ENCODE data around the gene CXCL8.
"Not testable (repeated sequence)": the region's sequence is repeated elsewhere in the genome, so short reads cannot be mapped to it uniquely, and the experiment has no call there.

Gene CXCL8

GRCh38 chr4:73743795-73744194 lies 3.4 kb downstream of the CXCL8 start:
- DNase-seq (ENCODE audit: low spot score): no peak

DNA sequence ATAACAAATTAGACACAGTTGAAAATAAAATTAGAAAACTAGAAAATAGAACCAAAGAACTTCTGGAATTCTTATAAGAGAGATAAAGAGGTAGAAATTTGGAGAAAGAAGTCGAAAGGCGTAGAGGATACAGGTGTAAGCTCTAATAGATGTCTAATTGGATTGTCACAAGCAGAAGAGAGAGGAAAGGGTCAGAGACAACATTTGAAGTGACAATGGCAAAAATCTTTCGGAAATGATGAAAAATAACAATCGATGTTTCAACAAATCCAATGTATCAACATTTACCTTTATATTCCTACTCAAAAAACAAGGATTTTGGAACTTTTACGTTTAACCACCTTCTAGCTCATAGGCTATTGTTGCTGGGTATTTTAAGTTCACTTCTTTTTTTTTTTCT lies 3.8 kb downstream of the CXCL8 start:
- DNase-seq (ENCODE audit: low spot score): no peak

DNA sequence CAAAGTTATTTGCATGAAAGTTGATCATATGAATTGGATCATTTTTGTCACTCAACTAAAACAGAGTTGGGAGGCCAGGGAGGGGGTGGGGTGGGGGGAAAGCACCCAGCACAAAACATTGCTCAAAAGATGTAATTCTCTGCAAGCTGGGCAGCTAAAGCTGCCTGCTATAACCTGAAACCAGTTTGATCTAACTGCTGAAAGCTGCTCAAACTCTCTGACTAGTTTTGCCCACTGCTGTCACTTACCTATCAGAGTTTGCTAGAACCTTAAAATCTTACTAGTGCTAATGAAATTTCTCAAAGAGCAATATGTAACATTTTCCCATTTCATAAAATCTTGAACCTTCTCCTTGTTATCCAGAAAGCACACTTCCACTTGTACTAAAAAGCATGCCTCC lies 10.4 kb downstream of the CXCL8 start:
- DNase-seq (ENCODE audit: low spot score): no peak

DNA sequence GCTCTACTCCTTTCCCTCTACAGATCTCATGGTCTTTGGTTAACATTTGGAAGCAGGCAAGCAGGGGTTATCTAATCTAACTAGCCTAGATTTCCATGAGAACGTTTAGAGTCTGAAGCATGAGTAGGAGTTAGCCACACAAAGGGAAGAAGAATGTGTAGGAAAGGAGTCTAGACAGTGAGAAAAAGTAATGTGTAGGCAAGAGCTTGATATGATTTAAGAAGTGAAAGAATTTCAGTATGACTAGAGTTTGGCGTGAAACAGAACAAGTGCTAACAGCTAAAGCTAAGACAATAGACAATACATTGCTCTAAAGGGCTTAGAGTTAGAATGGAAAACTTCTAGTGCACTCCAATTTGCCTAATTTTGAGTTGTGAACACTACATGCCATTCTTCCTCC lies 10.8 kb downstream of the CXCL8 start:
- no peak for DNase-seq (ENCODE audit: low spot score)

DNA sequence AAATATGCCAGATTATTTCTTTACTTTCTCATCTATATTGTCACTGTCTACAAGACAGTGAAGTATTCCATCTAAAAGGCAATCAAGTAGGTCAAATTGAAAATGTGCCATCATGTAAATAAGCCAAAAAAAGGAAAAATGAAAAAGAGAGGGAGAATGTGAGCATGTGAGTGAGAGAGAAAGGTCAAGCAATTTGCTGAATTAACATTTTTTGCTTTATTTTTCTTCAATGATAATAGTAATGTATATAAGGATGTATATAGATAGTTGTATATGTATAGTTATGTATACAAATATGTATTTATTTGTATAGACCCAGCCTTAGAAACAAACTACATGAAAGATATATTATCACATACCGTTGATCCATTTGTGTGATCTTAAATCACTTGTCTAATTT lies 11.5 kb downstream of the CXCL8 start:
- no peak for DNase-seq (ENCODE audit: low spot score)

- no peak for DNase-seq (ENCODE audit: low spot score)
These were observed 12.1 kb downstream of the CXCL8 start for GRCh38 chr4:73752424-73752823.

DNA sequence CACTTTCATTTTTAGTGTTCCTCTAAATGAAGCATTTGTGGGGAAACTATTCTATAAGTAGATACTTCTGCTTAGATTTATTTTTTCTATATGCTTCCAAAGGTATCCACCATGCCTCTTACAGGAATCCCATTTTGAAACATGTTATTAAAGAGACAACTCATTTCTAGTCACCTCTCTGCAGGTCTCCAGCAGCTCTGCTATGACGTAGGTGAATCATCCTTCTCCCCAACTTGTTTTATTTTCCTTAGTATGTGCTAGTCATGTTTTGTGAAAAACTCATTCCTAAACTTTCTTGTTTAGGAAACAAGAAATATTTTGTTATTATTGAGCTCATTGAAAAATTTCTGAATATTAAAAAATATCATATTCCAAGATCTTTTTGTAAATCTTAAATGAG lies 12.8 kb downstream of the CXCL8 start:
- no peak for DNase-seq (ENCODE audit: low spot score)

DNA sequence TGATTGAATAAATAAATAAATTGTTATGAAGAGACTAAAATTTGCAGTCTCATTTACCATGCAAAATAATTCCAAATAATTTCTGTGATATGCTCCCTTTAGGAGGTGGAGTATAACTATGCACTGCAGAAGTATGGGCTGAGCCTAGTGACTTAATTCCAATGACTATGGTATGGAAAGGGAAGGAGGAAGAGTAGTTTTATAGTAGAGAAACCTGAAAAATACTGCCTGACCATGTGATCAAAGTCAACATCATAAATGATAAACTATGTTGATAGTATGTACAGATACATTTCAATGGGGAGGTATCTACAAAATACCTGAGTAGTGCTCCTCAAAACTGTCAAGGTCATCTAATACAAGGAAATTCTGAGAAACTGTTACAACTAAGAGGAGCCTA lies 14.6 kb downstream of the CXCL8 start:
- DNase-seq (ENCODE audit: low spot score): no peak

DNA sequence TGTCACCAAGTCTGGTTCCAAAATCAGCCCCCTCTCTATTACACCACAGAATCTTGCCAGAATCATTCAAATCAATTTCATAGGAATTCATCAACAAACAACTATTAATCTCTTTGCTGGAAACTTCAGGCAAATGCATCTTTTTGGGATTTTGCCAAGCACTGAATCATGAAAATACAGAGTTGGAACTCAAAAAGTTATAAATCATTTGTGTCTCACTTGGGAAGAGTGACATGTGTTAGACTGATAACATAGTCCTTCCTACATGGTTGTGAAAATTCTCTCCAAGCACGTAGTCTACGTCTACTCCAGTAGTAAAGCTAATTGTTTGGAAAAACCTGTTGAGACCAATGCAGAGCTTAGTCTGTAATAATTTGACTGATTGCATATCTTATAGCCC lies 19.0 kb downstream of the CXCL8 start:
- DNase-seq (ENCODE audit: low spot score): no peak

GRCh38 chr4:73761856-73762255 lies 21.5 kb downstream of the CXCL8 start:
- no peak for DNase-seq (ENCODE audit: low spot score)

DNA sequence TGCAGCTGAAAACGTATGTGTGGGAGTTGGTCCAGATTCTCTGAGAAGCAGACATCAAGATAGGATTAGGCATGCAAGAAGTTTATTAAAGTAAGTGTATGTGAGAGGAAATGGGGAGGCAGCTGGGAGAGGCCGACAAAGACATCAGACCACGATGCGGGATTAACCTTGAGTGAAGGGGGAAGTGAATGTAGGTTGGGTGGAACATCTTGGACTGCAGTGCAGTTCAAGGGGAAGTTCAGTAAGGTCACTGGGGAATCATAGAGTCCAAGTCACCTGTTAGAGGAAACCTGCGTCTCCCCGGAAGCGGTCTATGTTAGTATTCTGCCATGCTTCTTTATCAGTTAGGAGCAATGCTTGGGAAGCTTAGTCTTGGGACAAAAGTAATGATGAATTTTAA lies 22.0 kb downstream of the CXCL8 start:
- no peak for DNase-seq (ENCODE audit: low spot score)

DNA sequence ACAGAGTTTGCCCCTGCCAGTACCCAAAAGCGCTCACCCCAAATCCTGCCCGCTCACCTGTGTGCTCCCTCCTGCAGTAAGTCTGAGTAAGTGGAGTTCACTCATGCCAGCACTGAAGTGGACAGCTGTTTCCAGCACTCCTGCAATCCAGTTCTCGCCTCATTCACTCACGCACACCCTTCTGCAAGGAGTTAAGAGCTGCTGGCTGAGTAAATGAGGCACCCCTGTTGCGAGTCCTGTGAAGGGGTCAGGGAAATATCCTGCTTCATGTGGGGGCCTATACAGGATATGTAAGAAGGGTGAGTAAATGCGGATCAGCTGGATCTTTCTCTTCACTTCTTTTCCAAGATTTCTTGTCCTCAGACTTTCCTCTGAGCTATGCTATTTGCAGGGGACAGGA lies 23.5 kb downstream of the CXCL8 start:
- DNase-seq (ENCODE audit: low spot score): no peak

GRCh38 chr4:73764513-73764912 lies 24.1 kb downstream of the CXCL8 start:
- DNase-seq (ENCODE audit: low spot score): no peak

GRCh38 chr4:73765296-73765695 lies 24.9 kb downstream of the CXCL8 start:
- no peak for DNase-seq (ENCODE audit: low spot score)

GRCh38 chr4:73770917-73771316 lies 30.5 kb downstream of the CXCL8 start:
- no peak for DNase-seq (ENCODE audit: low spot score)

GRCh38 chr4:73772363-73772762 lies 32.0 kb downstream of the CXCL8 start:
- no peak for DNase-seq (ENCODE audit: low spot score)

- DNase-seq (ENCODE audit: low spot score): not testable (repeated sequence)
These were observed 34.0 kb downstream of the CXCL8 start for GRCh38 chr4:73774406-73774805.

DNA sequence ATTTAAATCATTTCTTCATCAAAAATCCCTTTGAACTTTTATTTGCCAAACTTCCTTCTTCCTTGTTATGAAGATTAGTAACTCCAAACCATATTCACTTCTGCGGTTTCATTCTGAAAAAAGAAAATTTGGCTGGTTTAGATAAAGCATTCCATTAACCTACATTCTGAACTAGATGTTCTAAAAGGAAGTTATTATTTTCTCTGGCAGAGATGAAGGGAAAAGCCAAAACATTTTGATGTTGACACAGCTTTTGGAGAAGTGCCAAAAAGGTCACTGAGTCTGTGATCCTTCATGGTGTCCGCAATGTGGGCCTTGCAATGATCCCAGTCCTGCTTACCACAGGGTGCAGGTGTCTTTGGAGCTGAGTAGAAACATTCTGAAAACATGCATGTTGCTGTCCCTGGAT lies 36.0 kb downstream of the CXCL8 start:
- DNase-seq (ENCODE audit: low spot score): peak; percentile 6

DNA sequence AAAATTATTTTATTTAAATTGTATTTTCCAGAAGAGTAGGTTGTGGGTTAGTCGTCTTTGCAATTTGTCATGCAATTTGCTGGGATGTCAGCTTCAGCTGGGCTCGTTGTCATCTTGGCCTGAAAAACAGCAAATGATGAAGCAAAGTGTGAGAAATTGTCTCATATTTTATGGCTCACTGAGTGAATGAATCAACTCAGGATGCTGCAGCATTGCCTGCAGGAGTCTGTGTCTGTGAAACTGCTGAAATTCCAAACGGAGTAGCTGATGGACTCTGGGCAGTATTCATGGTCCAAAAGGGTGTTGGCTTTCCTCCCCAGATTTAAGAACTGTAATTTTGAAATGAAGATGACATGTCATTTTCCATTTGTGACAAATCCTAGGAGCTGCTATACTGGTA lies 37.2 kb downstream of the CXCL8 start:
- DNase-seq (ENCODE audit: low spot score): no peak

DNA sequence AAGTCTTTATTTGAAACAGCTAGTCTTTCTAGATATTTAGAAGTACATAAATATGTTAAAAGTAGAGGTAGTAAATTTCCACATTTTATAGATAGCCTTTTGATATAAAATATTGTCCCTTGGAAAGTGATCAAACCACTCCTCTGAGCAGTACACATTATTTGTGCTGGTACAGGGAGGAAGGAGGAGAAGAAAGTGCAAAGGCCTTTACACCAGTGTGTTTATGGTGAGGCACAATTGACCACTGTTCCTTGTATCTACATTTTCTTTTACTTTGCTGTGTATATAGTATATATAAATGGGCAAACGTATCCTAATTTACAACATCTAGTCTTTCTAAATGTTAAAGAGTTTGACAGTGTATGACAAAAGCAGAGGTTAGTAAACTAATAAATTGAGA lies 39.9 kb downstream of the CXCL8 start:
- DNase-seq (ENCODE audit: low spot score): no peak

DNA sequence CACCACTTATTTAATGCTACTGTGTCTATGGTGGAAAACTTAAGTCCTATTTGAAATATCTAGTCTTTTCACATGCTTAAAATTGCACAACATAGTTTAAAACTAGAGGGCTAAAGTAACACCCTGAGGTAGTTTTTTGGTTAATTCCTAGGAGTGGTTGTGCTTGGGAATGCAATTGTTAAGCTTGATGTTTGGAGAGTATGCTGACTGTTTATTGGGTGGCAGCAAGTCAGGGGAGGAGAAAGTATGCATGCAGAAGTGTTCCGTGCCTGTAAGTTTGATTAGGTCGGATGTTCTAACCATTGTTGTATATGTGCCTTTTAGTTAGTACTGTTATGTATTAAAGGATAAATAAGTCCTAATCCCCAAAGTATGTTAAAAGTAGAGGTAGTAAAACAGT lies 40.5 kb downstream of the CXCL8 start:
- no peak for DNase-seq (ENCODE audit: low spot score)

DNA sequence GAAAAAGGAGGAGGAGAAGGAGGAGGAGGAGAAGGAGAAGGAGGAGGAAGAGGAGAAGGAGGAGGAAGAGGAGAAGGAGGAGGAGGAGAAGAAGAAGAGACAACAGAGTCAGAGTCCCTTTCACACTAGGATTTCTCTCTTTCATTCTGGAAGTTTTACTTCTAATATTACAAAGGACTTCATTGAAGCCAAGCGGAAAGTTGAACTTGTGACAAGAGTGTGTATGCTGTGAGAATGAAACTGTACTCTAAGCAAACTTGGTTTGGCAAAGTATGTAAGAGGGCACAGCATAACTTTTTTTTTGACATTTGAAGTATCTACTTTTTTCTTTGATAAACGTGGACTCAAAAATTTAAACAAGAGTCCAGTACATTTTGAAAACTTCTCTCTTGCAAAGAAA lies 48.0 kb downstream of the CXCL8 start:
- DNase-seq (ENCODE audit: low spot score): no peak

All from HuH-7 (cell line).